ENCODE data around the gene LPP.

The LPP gene

DNA sequence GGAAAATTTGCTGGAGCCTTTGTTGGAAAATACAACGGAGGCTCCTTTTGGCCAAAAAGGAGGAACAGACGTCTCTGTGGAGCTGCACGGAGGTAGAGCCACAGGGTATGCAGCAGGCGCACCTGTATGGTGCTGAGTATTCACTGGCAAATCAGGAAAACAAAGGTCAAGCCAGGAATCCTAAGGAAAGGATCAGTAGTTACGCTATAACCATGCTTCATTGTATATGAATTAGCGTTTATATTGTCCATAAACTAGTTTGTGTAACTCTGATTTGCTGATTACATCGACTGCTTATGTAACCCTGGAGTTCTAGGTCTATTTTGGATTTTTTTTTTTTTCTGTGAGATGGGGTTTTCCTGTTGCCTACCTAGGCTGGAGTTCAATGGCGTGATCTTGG, 45.4 kb downstream of the LPP start:
- H3K27me3 ChIP-seq (ENCODE audit: control insufficient read depth, insufficient read depth, low read length), result no peaks in the 10 kb centered on the region
- H3K9me3 ChIP-seq (ENCODE audit: control insufficient read depth, low read depth, low read length), result no peaks in the 10 kb centered on the region
- no peak overlapping the region for H3K4me3 ChIP-seq (ENCODE audit: low read length)
- peaks cover 6% of the 10 kb centered on the region for H3K4me1 ChIP-seq (ENCODE audit: control insufficient read depth, low read depth, low read length)
- no peak overlapping the region for H3K9ac ChIP-seq (ENCODE audit: low read length)
- no peak overlapping the region for H3K27ac ChIP-seq (ENCODE audit: low read length)
- no peaks in the 10 kb centered on the region for H3K36me3 ChIP-seq (ENCODE audit: control insufficient read depth, low read depth, low read length)

DNA sequence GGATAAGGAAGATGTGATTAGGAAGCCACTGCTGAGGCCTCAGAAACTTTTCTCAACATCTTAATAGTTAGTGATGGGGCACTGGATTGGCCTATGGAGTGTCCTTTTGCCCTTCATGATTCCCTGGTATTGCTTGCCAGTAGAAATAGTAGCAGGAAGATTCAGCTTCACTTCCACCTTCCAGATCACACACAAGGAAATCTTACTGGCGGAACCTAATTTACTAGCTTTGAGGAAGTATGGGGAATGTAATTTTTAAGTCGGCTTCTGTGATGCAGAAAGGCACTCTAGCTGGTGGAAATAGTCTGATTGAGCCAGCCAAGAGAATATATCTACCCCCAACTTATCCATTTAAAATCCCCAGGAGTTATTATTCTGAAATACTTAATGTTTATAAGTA, 46.5 kb downstream of the LPP start:
- no peaks in the 10 kb centered on the region for H3K27me3 ChIP-seq (ENCODE audit: control insufficient read depth, insufficient read depth, low read length)
- H3K9me3 ChIP-seq (ENCODE audit: control insufficient read depth, low read depth, low read length), result no peaks in the 10 kb centered on the region
- peaks cover 6% of the 10 kb centered on the region for H3K4me1 ChIP-seq (ENCODE audit: control insufficient read depth, low read depth, low read length)
- H3K9ac ChIP-seq (ENCODE audit: low read length), result no peak overlapping the region
- H3K36me3 ChIP-seq (ENCODE audit: control insufficient read depth, low read depth, low read length), result no peaks in the 10 kb centered on the region
- no peak overlapping the region for H3K4me3 ChIP-seq (ENCODE audit: low read length)
- no peak overlapping the region for H3K27ac ChIP-seq (ENCODE audit: low read length)

DNA sequence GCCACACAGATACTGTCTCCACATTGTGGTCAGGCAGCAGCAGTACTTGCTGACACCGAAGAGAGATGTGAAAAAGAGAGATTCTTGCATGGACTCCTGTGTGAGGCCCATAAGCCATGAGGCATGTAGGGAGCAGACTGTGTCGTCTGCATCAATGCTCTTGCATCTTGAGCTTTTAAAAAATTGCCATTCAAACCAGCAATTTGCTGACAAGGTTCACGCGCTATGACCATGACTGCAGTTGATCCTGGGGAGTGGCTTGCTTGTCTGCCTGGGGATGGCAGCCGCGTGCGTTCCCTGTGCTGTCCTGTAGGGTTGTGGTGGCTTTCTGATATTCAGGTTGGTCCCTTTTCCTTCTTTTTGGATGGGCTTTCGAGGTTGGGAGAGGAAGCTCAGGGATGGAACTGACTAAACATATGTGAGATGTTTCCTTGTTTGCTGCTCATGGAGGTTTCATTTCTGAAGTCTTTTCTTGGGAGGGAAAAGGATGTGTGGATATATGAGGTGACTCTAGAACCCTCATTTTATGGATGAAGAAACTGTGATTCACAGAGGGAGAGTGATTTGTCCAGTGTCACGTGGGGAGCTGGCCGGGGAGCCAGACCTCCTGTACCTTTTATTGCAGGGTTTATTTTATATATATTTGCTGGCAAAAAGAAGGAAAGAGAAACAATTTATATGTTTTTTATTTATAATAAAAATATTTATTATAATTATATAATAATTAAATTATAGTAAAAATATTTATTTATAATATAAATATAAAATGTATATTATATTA, 48.6 kb downstream of the LPP start:
- Histone ChIP-seq H3K27ac (ENCODE audit: low read length) (no peak overlapping the region), H3K27me3 (ENCODE audit: control insufficient read depth, insufficient read depth, low read length) (no peaks in the 10 kb centered on the region), H3K36me3 (ENCODE audit: control insufficient read depth, low read depth, low read length) (no peaks in the 10 kb centered on the region), H3K4me3 (ENCODE audit: low read length) (no peak overlapping the region), H3K9me3 (ENCODE audit: control insufficient read depth, low read depth, low read length) (no peaks in the 10 kb centered on the region), H3K4me1 (ENCODE audit: control insufficient read depth, low read depth, low read length) (no peaks in the 10 kb centered on the region), H3K9ac (ENCODE audit: low read length) (no peak overlapping the region)

DNA sequence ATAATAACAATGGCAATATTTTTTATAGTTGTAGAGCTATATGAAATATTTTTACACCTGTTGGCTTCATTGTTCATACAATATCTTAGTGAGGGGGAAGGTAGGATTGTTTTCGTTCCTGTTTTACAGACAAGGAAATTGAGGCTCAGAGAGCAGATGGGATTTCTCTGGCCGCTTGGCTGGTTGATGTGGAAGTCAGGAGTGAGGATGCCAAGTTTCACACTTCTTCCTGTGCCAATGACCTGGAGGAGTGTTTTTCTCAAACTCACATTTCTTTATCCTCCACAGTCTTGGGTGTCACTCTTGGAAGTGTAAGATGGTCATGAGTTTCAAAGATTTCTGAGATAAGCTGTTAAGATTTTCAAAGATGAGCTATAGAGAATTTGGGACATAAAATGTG, 50.6 kb downstream of the LPP start:
- Histone ChIP-seq H3K9me3 (ENCODE audit: control insufficient read depth, low read depth, low read length) (no peaks in the 10 kb centered on the region), H3K27ac (ENCODE audit: low read length) (no peak overlapping the region), H3K27me3 (ENCODE audit: control insufficient read depth, insufficient read depth, low read length) (no peaks in the 10 kb centered on the region), H3K36me3 (ENCODE audit: control insufficient read depth, low read depth, low read length) (no peaks in the 10 kb centered on the region), H3K9ac (ENCODE audit: low read length) (no peak overlapping the region), H3K4me3 (ENCODE audit: low read length) (no peak overlapping the region), H3K4me1 (ENCODE audit: control insufficient read depth, low read depth, low read length) (peaks cover 12% of the 10 kb centered on the region)

DNA sequence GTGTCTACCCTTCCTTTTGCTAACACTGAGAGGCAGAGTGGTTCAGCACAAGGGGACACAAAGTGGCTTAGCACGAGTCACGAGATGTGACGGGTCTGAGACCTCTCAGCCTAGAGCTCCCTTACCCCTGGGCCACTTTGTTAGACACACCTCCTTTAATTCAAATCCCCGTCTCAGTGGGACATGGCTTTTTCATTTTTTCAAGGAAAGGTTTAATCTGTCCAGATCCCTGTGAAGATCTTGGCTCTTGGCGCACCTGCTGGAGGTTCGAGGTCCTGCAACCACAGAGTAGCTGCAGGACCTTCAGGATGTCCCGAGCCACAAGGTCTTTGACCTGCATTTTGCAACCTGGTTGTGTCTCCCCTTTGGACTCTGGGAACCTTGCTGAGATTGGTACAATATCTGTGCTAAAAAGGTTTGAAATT, 52.0 kb downstream of the LPP start:
- no peaks in the 10 kb centered on the region for H3K27me3 ChIP-seq (ENCODE audit: control insufficient read depth, insufficient read depth, low read length)
- H3K36me3 ChIP-seq (ENCODE audit: control insufficient read depth, low read depth, low read length), result no peaks in the 10 kb centered on the region
- H3K9me3 ChIP-seq (ENCODE audit: control insufficient read depth, low read depth, low read length), result no peaks in the 10 kb centered on the region
- peaks cover 12% of the 10 kb centered on the region for H3K4me1 ChIP-seq (ENCODE audit: control insufficient read depth, low read depth, low read length)
- no peak overlapping the region for H3K9ac ChIP-seq (ENCODE audit: low read length)
- no peak overlapping the region for H3K4me3 ChIP-seq (ENCODE audit: low read length)
- H3K27ac ChIP-seq (ENCODE audit: low read length), result no peak overlapping the region

DNA sequence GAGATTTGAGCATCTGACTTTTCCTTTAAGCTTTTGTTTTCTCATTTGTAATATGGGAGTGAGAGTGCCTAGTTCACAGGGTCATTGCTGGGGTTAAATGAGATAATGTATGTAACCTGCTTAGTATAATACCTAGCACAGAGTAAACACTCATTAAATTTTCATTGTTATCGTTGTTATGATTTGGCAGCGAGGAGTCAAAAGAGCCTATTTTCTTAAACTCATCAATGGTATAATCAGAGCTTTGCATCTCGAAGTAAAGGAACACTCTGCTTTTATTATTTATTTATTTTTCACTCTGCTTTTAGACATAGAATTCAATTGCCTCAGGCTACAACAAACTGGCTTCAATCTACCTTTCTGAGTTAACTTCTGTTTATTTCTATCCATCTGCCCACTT, 52.8 kb downstream of the LPP start:
- Histone ChIP-seq H3K4me3 (ENCODE audit: low read length) (no peak overlapping the region), H3K27me3 (ENCODE audit: control insufficient read depth, insufficient read depth, low read length) (no peaks in the 10 kb centered on the region), H3K9me3 (ENCODE audit: control insufficient read depth, low read depth, low read length) (no peaks in the 10 kb centered on the region), H3K27ac (ENCODE audit: low read length) (no peak overlapping the region), H3K9ac (ENCODE audit: low read length) (no peak overlapping the region), H3K4me1 (ENCODE audit: control insufficient read depth, low read depth, low read length) (peaks cover 12% of the 10 kb centered on the region), H3K36me3 (ENCODE audit: control insufficient read depth, low read depth, low read length) (no peaks in the 10 kb centered on the region)

DNA sequence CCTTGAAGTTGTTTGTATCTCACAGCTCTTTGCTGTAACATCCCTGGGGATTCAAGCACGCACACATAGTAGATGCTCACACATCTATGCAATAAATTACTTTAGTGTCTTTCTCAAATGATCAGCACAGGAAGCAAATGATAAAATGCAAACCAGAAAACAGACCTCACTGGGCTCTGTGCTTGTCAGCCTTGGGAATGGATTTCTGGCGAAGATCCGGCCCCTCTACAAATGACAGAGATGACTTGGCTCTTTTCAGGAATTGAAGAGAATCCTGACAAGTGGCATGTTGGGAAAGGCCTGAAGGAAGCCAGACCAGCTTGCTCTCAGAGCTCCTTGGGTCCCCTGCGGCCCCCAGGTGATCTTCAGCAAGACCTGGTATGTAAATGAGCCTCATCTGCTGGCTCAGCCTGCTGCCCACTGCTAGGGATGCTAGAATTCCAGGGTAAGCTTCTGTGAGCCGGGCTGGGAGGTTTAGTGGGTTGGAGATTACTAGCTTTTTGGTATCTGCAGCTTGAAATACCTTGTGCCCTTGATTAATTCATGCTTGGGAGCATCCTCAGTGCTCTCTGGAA, 54.1 kb downstream of the LPP start:
- no peaks in the 10 kb centered on the region for H3K27me3 ChIP-seq (ENCODE audit: control insufficient read depth, insufficient read depth, low read length)
- no peak overlapping the region for H3K9ac ChIP-seq (ENCODE audit: low read length)
- H3K9me3 ChIP-seq (ENCODE audit: control insufficient read depth, low read depth, low read length), result no peaks in the 10 kb centered on the region
- H3K4me1 ChIP-seq (ENCODE audit: control insufficient read depth, low read depth, low read length), result peaks cover 16% of the 10 kb centered on the region
- H3K36me3 ChIP-seq (ENCODE audit: control insufficient read depth, low read depth, low read length), result no peaks in the 10 kb centered on the region
- H3K27ac ChIP-seq (ENCODE audit: low read length), result peak overlapping the region; percentile 6
- H3K4me3 ChIP-seq (ENCODE audit: low read length), result no peak overlapping the region

DNA sequence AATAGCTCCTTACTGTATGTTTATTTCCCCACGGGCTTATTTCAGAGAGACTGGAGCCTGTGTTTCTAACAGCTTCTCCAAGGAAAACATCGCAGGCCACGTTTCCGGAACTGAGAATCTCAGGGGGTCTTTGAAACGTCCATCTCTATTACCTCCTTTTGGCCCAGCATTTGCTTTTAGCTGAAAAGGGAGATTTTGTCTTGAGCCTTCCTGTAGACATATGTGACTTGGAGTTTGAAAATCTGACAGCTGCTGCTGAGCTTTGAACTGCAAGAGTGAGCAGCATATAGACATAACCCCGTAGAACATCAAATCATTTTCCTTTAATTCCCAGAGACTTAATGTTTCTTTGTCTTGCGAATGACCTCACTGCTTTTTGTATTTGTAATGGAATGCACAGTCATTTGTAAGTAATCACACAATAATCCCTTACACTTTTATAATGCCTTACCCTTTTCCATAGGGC, 54.6 kb downstream of the LPP start:
- no peak overlapping the region for H3K4me3 ChIP-seq (ENCODE audit: low read length)

DNA sequence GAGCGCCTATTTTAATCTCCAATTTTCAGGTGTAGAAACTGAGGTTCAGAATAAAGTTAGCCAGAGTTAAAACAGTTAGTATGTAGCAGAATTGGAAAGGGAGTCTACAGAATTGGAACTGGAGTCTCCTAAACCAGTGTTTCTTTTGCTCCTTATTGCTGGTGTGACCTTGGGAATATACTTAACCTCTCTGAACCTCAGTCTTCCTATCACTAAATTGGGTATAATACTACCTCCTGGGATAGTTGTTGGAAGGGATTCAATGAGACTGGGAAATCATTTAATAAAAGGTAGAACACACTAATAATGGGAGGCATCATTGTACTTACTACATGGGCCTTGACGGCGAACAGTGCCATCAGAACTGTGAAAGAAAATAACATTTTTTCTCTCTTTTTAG, 55.1 kb downstream of the LPP start:
- Histone ChIP-seq H3K9ac (ENCODE audit: low read length) (no peak overlapping the region), H3K4me1 (ENCODE audit: control insufficient read depth, low read depth, low read length) (peaks cover 16% of the 10 kb centered on the region), H3K4me3 (ENCODE audit: low read length) (no peak overlapping the region), H3K27ac (ENCODE audit: low read length) (no peak overlapping the region), H3K9me3 (ENCODE audit: control insufficient read depth, low read depth, low read length) (no peaks in the 10 kb centered on the region), H3K36me3 (ENCODE audit: control insufficient read depth, low read depth, low read length) (no peaks in the 10 kb centered on the region), H3K27me3 (ENCODE audit: control insufficient read depth, insufficient read depth, low read length) (no peaks in the 10 kb centered on the region)

More for the DNA sequence above, 54.6 kb downstream of the LPP start:
- Histone ChIP-seq H3K9me3 (ENCODE audit: control insufficient read depth, low read depth, low read length) (no peaks in the 10 kb centered on the region), H3K27ac (ENCODE audit: low read length) (no peak overlapping the region), H3K4me1 (ENCODE audit: control insufficient read depth, low read depth, low read length) (peaks cover 16% of the 10 kb centered on the region), H3K9ac (ENCODE audit: low read length) (no peak overlapping the region), H3K27me3 (ENCODE audit: control insufficient read depth, insufficient read depth, low read length) (no peaks in the 10 kb centered on the region), H3K36me3 (ENCODE audit: control insufficient read depth, low read depth, low read length) (no peaks in the 10 kb centered on the region)

DNA sequence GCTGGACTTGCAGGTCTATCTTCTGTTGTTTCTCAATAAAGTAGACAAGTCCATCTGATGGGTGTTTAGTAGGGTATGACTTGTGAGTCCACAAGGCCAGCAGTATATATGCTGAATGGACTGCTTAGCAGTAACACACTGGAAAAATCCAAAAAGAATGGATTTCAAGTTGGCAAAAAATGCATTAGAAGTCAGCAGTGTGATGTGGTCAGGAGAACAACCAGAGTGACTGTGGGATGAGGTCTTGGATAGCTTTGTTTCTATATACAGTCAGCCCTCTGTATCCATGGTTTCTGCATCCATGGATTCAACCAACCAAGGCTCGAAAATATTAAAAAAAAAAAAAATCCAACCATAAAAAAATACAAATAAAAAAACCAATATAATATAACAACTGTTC, 55.8 kb downstream of the LPP start:
- no peaks in the 10 kb centered on the region for H3K36me3 ChIP-seq (ENCODE audit: control insufficient read depth, low read depth, low read length)
- H3K27me3 ChIP-seq (ENCODE audit: control insufficient read depth, insufficient read depth, low read length), result no peaks in the 10 kb centered on the region
- no peak overlapping the region for H3K27ac ChIP-seq (ENCODE audit: low read length)
- H3K4me3 ChIP-seq (ENCODE audit: low read length), result no peak overlapping the region
- H3K9ac ChIP-seq (ENCODE audit: low read length), result no peak overlapping the region
- no peaks in the 10 kb centered on the region for H3K9me3 ChIP-seq (ENCODE audit: control insufficient read depth, low read depth, low read length)
- H3K4me1 ChIP-seq (ENCODE audit: control insufficient read depth, low read depth, low read length), result peaks cover 16% of the 10 kb centered on the region

DNA sequence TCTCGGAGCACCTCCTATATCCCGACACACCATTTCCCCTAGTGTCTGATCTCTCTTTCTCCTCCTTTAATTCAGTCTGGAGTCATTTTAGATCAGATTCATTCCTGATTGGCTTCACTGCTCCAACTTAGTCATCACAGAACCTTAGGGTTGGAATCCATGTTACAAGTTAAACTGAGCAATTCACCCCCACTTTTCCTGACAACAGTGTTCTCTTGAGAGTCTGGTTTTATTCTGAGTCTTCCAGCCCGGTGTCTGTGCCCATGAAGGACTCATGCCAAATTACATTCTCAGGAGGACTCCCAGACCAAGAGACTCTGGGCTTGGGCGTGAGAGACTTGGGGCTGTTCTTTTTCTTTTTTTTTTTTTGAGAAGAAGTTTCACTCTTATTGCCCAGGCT, 57.5 kb downstream of the LPP start:
- Histone ChIP-seq H3K9me3 (ENCODE audit: control insufficient read depth, low read depth, low read length) (no peaks in the 10 kb centered on the region), H3K9ac (ENCODE audit: low read length) (no peak overlapping the region), H3K4me3 (ENCODE audit: low read length) (no peak overlapping the region), H3K36me3 (ENCODE audit: control insufficient read depth, low read depth, low read length) (no peaks in the 10 kb centered on the region), H3K27me3 (ENCODE audit: control insufficient read depth, insufficient read depth, low read length) (no peaks in the 10 kb centered on the region), H3K4me1 (ENCODE audit: control insufficient read depth, low read depth, low read length) (peaks cover 16% of the 10 kb centered on the region), H3K27ac (ENCODE audit: low read length) (no peak overlapping the region)

Measured in iPS-18a (cell line).